GM12878 (cell line): Measurements from ENCODE around the gene TSTD2. TPM values are rescaled to one million over a fixed set of nuclear protein-coding genes. Genes with fewer than 3 reads are reported as not detected.

ENCODE experiments used
- ATAC-seq: fragments of 200-7000 bp; cut with Tn5 transposase; 3 replicates; pipeline ENCODE4 v1.9.1; 2020; ENCODE audit warnings: mild to moderate bottlenecking, moderate library complexity
- BruUV-seq: library from RNA; stranded (reverse); fragments of 400-500 nt; replicated peaks from 2 replicates; lab custom pipeline; 2021; lab: Mats Ljungman, UMichigan
- CTCF ChIA-PET: fragments of 300-600 bp; sonication (Branson Sonifier 250); formaldehyde crosslinking; extraction: SDS; loops from one replicate; lab custom pipeline; 2021; ENCODE audit warnings: inconsistent platforms; lab: Yijun Ruan, JAX
- POLR2A ChIA-PET: fragments of 350-600 bp; formaldehyde crosslinking; extraction: SDS; loops from one replicate; lab custom pipeline; 2021; ENCODE audit warnings: inconsistent platforms; lab: Charles Lee
- RAD21 ChIA-PET: fragments of 300-600 bp; sonication (Branson Sonifier 250); formaldehyde crosslinking; loops from one replicate; lab custom pipeline; 2023; ENCODE audit warnings: antibody characterized with exemption; ENCODE audit not compliant: unreplicated experiment; lab: Charles Lee
- SMC1A ChIA-PET: fragments of 300-600 bp; sonication (Branson Sonifier 250); formaldehyde crosslinking; loops from one replicate; lab custom pipeline; 2023; ENCODE audit not compliant: unreplicated experiment, uncharacterized antibody; lab: Charles Lee
- DNase-seq: peaks from one replicate; pipeline ENCODE4 v3.0.0-alpha.2; 2011; ENCODE audit warnings: low read depth, low spot score
- FAIRE-seq: peaks from 3 replicates; lab custom pipeline; 2011; peaks lifted over from hg19 to GRCh38; lab: Jason Lieb, UNC
- H2AFZ ChIP-seq: 2 replicates; pipeline ENCODE4 v1.6.0; 2011; ENCODE audit warnings: low read depth, low read length, control low read depth; ENCODE audit not compliant: control insufficient read depth
- H3K27ac ChIP-seq: 2 replicates; pipeline ENCODE4 v1.5.1; 2011; ENCODE audit warnings: control low read depth; ENCODE audit not compliant: control insufficient read depth, insufficient read depth
- H3K27me3 ChIP-seq, 2 experiments: replicated peaks in 1 of 2; 2 replicates each; pipeline versions ENCODE4 v1.6.0 to v1.6.1; 2011; ENCODE audit warnings: low read length in 1 of 2; ENCODE audit not compliant: control insufficient read depth in 2 of 2, insufficient read depth in 2 of 2
- H3K36me3 ChIP-seq, 2 experiments: 2 replicates each; pipeline ENCODE4 v1.5.1; 2011; ENCODE audit warnings: low read length in 1 of 2; ENCODE audit not compliant: control insufficient read depth in 2 of 2, insufficient read depth in 2 of 2
- H3K4me1 ChIP-seq: 2 replicates; pipeline ENCODE4 v1.6.1; 2011; ENCODE audit warnings: mild to moderate bottlenecking, low read length, moderate library complexity, mixed read lengths; ENCODE audit not compliant: control insufficient read depth, insufficient read depth
- H3K4me2 ChIP-seq: 2 replicates; pipeline ENCODE4 v1.6.0; 2011; ENCODE audit warnings: control low read depth; ENCODE audit not compliant: control insufficient read depth, insufficient read depth
- H3K4me3 ChIP-seq: fragments of 200-600 bp; sonication (generic); 2 replicates; pipeline ENCODE4 v1.5.1; 2016
- H3K79me2 ChIP-seq: 2 replicates; pipeline ENCODE4 v1.6.0; 2011; ENCODE audit warnings: low read length; ENCODE audit not compliant: control insufficient read depth, insufficient read depth
- H3K9ac ChIP-seq: 2 replicates; pipeline ENCODE4 v1.8.0; 2011; ENCODE audit warnings: low read length, control low read depth, mixed read lengths; ENCODE audit not compliant: control insufficient read depth, insufficient read depth
- H3K9me3 ChIP-seq: replicated peaks from 3 replicates; pipeline ENCODE4 v1.5.1; 2011; ENCODE audit warnings: mild to moderate bottlenecking, low read length; ENCODE audit not compliant: control insufficient read depth, insufficient read depth
- H4K20me1 ChIP-seq: 2 replicates; pipeline ENCODE4 v1.6.0; 2011; ENCODE audit not compliant: control insufficient read depth, insufficient read depth
- BACH1 ChIP-seq: fragments of 450-650 bp; IDR thresholded peaks from 2 replicates; pipeline ENCODE4 v1.6.1; 2017; ENCODE audit warnings: mild to moderate bottlenecking, borderline replicate concordance
- POLR2A ChIP-seq: IDR thresholded peaks from 2 replicates; pipeline ENCODE4 v1.6.1; 2011; ENCODE audit warnings: low read depth, mild to moderate bottlenecking, low read length
- POU2F2 ChIP-seq: IDR thresholded peaks from 3 replicates; pipeline ENCODE4 v1.6.1; 2011; ENCODE audit warnings: low read depth, mild to moderate bottlenecking, low read length, borderline replicate concordance
- SP1 ChIP-seq: IDR thresholded peaks from one replicate; pipeline ENCODE4 v1.6.1; 2011; ENCODE audit warnings: low read depth, low read length
- SRF ChIP-seq, 2 experiments: IDR thresholded peaks; 2 replicates each; pipeline ENCODE4 v1.6.1; 2011; ENCODE audit warnings: low read depth in 2 of 2, low read length in 2 of 2, mild to moderate bottlenecking in 1 of 2, moderate library complexity in 1 of 2
- STAT3 ChIP-seq: IDR thresholded peaks from 2 replicates; pipeline ENCODE4 v1.6.1; 2011; ENCODE audit warnings: low read depth, low read length, improper control_type of control experiment
- TAF1 ChIP-seq: IDR thresholded peaks from 2 replicates; pipeline ENCODE4 v1.6.1; 2011; ENCODE audit warnings: mild to moderate bottlenecking, low read depth, low read length, borderline replicate concordance
- WGBS: methylation state at CpG from one replicate; pipeline ENCODE4 v1.1.6; 2016; ENCODE audit warnings: low lambda C conversion rate; ENCODE audit not compliant: insufficient replicate concordance, insufficient coverage; ENCODE audit errors: missing lambda C conversion rate; 5-methylcytosine and 5-hydroxymethylcytosine counted together
- in situ Hi-C: fragments of 300-500 bp; cut with MboI; formaldehyde crosslinking; loops from 9 replicates; pipeline ENCODE4 v1.14.3; 2018; ENCODE audit warnings: mixed read lengths
- intact Hi-C: fragments of 100-400 bp; cut with micrococcal nuclease; formaldehyde crosslinking; loops from one replicate; pipeline ENCODE4 v1.14.2; 2022; ENCODE audit not compliant: unreplicated experiment
- polyA plus RNA-seq, 11 experiments: library from polyadenylated mRNA; depleted of rRNA in 4 of 11; unstranded in 6 of 11; stranded (reverse) in 5 of 11; fragments of >200 nt; fragmentation: Nextera tagmentation in 4 of 11; fragmentation: Illumina TruSeq in 1 of 11; extraction: Ambion mirVana in 4 of 11; extraction: Trizol in 1 of 11; gene quantifications; 1 replicate in 1 of 11; 2 replicates in 10 of 11; pipeline versions ENCODE4 v1.2.1 to v1.2.3, GENCODE V29; 2011 to 2016; ENCODE audit warnings: inconsistent platforms in 2 of 11, missing spikeins in 2 of 11, low read depth in 1 of 11
- total RNA-seq, 4 experiments: library from RNA; depleted of rRNA in 3 of 4; stranded (reverse); fragments of >200 nt in 3 of 4; fragmentation: Illumina TruSeq in 1 of 4; extraction: Trizol in 1 of 4; gene quantifications; 2 replicates each; pipeline versions ENCODE4 v1.2.1 to v1.2.3, GENCODE V29; 2013 to 2021
- TF ChIP-seq, protein P1 (sequence below): IDR thresholded peaks from 2 replicates; pipeline ENCODE4 v1.6.1; 2012; ENCODE audit warnings: low read depth, low read length, improper control_type of control experiment

TSTD2 gene
- total and polyA plus RNA-seq, 10 of the 15 experiments (the other 5 are each of a cell fraction or from before 2014, with no cell fraction given), result 5.0 to 30.6 (median 14.1) TPM

DNA sequence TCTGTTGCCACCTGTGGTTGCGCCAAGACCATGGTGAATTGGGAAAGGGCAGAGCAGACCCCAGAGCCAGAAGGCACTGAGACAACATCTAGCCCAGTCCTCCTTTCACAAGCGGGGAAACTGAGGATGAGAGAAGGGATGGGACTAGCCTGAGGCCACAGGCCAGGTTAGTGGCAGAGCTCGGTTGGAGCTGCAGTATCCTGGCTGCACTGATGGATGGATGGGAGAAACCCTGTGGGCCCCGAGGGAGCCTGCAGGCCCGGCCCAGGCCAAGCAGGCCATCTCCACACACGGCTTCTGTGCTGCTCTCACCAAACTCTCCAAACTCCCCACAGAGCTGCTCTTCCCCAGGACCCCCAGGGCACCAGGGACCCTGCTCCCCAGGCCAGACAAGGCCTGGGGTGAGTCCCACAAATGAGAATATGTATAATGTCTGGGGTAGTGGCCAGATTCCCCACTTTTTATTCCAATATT, 60.2 kb downstream of the TSTD2 start:
- Histone ChIP-seq H3K36me3 (peaks cover 5 to 14% of the 10 kb centered on the region in 2 experiments; a peak in 3 of 4 replicates), H3K9ac (no peak overlapping the region), H3K4me1 (no peaks in the 10 kb centered on the region), H4K20me1 (no peaks in the 10 kb centered on the region), H3K4me3 (no peak overlapping the region), H3K27ac (no peak overlapping the region), H3K27me3 (no peaks in the 10 kb centered on the region), H3K4me2 (no peak overlapping the region), H2AFZ (no peak overlapping the region), H3K79me2 (no peaks in the 10 kb centered on the region), H3K9me3 (no peaks in the 10 kb centered on the region; the same call in 2 of the 3 replicates)
- ChIA-PET RAD21 (no interaction called here), CTCF (interaction anchor here (1.3 kb wide), 1 partner anchor 103 kb away, joined by 4 read pairs; no protein-coding TSS in a partner anchor), SMC1A (interaction anchor here (0.9 to 1.5 kb wide), 2 partner anchors 78 to 157 kb away, joined by 3 to 4 read pairs; no protein-coding TSS in a partner anchor), POLR2A (interaction anchor here (0.6 kb wide), 1 partner anchor 22 kb away, joined by 3 read pairs; no protein-coding TSS in a partner anchor)
- FAIRE-seq, result no peak
- in situ Hi-C loops, result no loop called here
- no peak for TF ChIP-seq POLR2A
- TF ChIP-seq STAT3, result no peak
- TF ChIP-seq POU2F2, result no peak
- TF ChIP-seq TAF1, result no peak
- TF ChIP-seq BACH1, result no peak
- TF ChIP-seq SP1, result no peak
- TF ChIP-seq, protein P1, sequence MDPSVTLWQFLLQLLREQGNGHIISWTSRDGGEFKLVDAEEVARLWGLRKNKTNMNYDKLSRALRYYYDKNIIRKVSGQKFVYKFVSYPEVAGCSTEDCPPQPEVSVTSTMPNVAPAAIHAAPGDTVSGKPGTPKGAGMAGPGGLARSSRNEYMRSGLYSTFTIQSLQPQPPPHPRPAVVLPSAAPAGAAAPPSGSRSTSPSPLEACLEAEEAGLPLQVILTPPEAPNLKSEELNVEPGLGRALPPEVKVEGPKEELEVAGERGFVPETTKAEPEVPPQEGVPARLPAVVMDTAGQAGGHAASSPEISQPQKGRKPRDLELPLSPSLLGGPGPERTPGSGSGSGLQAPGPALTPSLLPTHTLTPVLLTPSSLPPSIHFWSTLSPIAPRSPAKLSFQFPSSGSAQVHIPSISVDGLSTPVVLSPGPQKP, result no peak
- no peak for TF ChIP-seq SRF (IDR thresholded peaks at IDR 0.05; ENCODE audit: low read depth in 2 of 2, low read length in 2 of 2)
- no TSS peak for BruUV-seq
- no peak for DNase-seq
- intact Hi-C loops, result no loop called here
- ATAC-seq, result no peak
- 75% methylated on average over 6 of the region's 6 CpGs for WGBS
